A673 (cell line): ENCODE data around the gene METTL24.

Source experiments
- EZH2 ChIP-seq: fragments of 200-600 bp; sonication (generic); IDR thresholded peaks from 2 replicates; pipeline ENCODE4 v1.6.1; 2017; ENCODE audit warnings: borderline replicate concordance, low read depth, mild to moderate bottlenecking, mixed read lengths, antibody characterized with exemption, low read length; ENCODE audit not compliant: poor library complexity, severe bottlenecking
- TF ChIP-seq, protein P1 (sequence below): fragments of 300-800, 200-600 bp; sonication (generic); conservative IDR thresholded peaks from 2 replicates; pipeline ENCODE4 v1.5.1; 2017; ENCODE audit warnings: low read depth, mild to moderate bottlenecking, antibody characterized with exemption, low read length, moderate library complexity, mixed read lengths

DNA sequence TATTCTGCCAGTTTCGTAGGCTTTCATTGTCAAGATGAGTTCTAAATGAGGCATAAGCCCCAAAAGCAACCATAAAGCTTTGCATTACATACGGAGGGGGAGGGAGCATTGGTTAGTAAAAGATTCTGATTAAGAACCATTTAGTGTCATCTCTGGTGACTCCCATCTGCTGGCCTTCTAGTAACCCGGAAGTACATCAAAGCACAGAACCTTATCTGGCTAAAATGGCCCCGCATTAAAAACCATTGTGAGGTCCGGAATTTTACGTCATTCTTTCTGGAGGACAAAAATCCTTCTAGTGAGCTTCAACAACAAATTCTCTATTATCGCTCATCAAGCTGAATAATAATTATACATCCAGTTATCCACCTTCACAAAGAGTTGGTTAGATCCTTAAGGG, 37.8 kb downstream of the METTL24 start:
- TF ChIP-seq, protein P1, sequence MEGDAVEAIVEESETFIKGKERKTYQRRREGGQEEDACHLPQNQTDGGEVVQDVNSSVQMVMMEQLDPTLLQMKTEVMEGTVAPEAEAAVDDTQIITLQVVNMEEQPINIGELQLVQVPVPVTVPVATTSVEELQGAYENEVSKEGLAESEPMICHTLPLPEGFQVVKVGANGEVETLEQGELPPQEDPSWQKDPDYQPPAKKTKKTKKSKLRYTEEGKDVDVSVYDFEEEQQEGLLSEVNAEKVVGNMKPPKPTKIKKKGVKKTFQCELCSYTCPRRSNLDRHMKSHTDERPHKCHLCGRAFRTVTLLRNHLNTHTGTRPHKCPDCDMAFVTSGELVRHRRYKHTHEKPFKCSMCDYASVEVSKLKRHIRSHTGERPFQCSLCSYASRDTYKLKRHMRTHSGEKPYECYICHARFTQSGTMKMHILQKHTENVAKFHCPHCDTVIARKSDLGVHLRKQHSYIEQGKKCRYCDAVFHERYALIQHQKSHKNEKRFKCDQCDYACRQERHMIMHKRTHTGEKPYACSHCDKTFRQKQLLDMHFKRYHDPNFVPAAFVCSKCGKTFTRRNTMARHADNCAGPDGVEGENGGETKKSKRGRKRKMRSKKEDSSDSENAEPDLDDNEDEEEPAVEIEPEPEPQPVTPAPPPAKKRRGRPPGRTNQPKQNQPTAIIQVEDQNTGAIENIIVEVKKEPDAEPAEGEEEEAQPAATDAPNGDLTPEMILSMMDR = no peak
- TF ChIP-seq EZH2 = no peak
